DND-41 (cell line): ENCODE measurements around the gene RPGR.

ENCODE experiments used
- ATAC-seq: fragments of 200-7000 bp; cut with Tn5 transposase; 3 replicates; pipeline ENCODE4 v1.9.1; 2021; ENCODE audit warnings: low read depth; ENCODE audit not compliant: insufficient read depth
- DNase-seq: peaks from one replicate; pipeline ENCODE4 v3.0.0-alpha.2; 2020
- H2AFZ ChIP-seq: 2 replicates; pipeline ENCODE4 v1.6.0; 2012; ENCODE audit warnings: low read depth, low read length
- H3K27ac ChIP-seq: 2 replicates; pipeline ENCODE4 v1.5.1; 2012; ENCODE audit warnings: low read length, inconsistent platforms
- H3K27me3 ChIP-seq: fragments of 200-600 bp; sonication (generic); 2 replicates; pipeline ENCODE4 v1.6.0; 2012; ENCODE audit warnings: low read length, mild to moderate bottlenecking, inconsistent platforms; ENCODE audit not compliant: insufficient read depth, poor library complexity
- H3K36me3 ChIP-seq: 2 replicates; pipeline ENCODE4 v1.5.1; 2012; ENCODE audit warnings: low read length, inconsistent platforms; ENCODE audit not compliant: insufficient read depth
- H3K4me1 ChIP-seq: 2 replicates; pipeline ENCODE4 v1.5.1; 2012; ENCODE audit warnings: mild to moderate bottlenecking, low read length; ENCODE audit not compliant: insufficient read depth
- H3K4me2 ChIP-seq: 2 replicates; pipeline ENCODE4 v1.6.0; 2012; ENCODE audit warnings: mild to moderate bottlenecking, moderate library complexity, low read length, inconsistent platforms; ENCODE audit not compliant: insufficient read depth
- H3K4me3 ChIP-seq, 2 experiments: fragments of 200-600 bp in 1 of 2; shearing (Covaris generic) in 1 of 2; 2 replicates each; pipeline ENCODE4 v1.5.1; 2012 to 2016; ENCODE audit warnings: inconsistent platforms in 2 of 2, low read length in 2 of 2, mild to moderate bottlenecking in 2 of 2, low read depth in 1 of 2, moderate library complexity in 1 of 2
- H3K79me2 ChIP-seq: 2 replicates; pipeline ENCODE4 v1.6.0; 2012; ENCODE audit warnings: low read length, inconsistent platforms; ENCODE audit not compliant: insufficient read depth
- H3K9ac ChIP-seq: 2 replicates; pipeline ENCODE4 v1.6.0; 2012; ENCODE audit warnings: low read depth, mild to moderate bottlenecking, inconsistent platforms, low read length, moderate library complexity
- H3K9me3 ChIP-seq: 2 replicates; pipeline ENCODE4 v1.5.1; 2012; ENCODE audit warnings: low read length, moderate library complexity, mild to moderate bottlenecking, inconsistent platforms; ENCODE audit not compliant: insufficient read depth, severe bottlenecking
- H4K20me1 ChIP-seq: 2 replicates; pipeline ENCODE4 v1.6.0; 2012; ENCODE audit warnings: low read length; ENCODE audit not compliant: insufficient read depth
- EZH2 ChIP-seq: IDR thresholded peaks from 3 replicates; pipeline ENCODE4 v1.6.1; 2012; ENCODE audit warnings: borderline replicate concordance, low read depth, mild to moderate bottlenecking, moderate library complexity, low read length, inconsistent platforms; ENCODE audit not compliant: severe bottlenecking
- TF ChIP-seq, protein P1 (sequence below): IDR thresholded peaks from 2 replicates; pipeline ENCODE4 v1.5.1; 2012; ENCODE audit warnings: borderline replicate concordance, low read length, moderate library complexity, mild to moderate bottlenecking; ENCODE audit not compliant: poor library complexity, severe bottlenecking; ENCODE audit errors: extremely low read depth

Gene RPGR

DNA sequence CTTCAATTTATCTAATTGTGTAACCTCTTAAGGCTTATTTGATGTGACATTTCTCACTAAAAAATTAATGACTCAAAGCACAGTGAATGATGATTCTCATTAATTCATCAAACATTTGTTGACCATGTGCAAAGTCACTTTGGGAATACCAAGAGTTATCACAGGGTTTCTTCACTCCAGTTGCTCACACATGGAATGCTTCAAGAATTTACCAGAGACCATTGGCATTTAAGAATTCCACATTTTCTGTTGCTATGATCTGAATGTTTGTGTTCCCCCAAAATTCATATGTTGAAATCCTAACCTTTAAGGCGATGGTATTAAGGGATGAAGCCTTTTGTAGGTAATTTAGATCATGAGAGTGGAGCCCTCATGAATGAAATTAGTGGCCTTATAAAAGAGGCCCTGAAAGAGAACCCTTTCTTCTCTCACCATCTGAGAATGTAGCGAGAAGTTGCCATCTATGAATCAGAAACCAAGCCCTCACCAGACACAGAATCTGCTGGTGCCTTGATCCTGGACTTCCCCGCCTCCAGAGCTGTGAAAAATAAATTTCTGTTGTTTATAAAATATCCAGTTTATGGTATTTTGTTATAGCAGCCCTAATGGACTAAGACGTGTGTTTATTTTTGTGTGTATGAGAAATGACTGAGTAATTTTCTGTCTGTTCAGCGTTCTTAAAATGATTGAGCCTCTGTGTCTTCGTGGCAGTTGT, 90.3 kb downstream of the RPGR start:
- no peak overlapping the region for H3K9ac ChIP-seq
- H3K27ac ChIP-seq = no peak overlapping the region
- no peaks in the 10 kb centered on the region for H3K4me1 ChIP-seq
- DNase-seq = no peak
- H3K4me3 ChIP-seq = no peak overlapping the region
- no peaks in the 10 kb centered on the region for H3K9me3 ChIP-seq
- no peaks in the 10 kb centered on the region for H3K27me3 ChIP-seq
- no peak overlapping the region for H2AFZ ChIP-seq
- TF ChIP-seq, protein P1, sequence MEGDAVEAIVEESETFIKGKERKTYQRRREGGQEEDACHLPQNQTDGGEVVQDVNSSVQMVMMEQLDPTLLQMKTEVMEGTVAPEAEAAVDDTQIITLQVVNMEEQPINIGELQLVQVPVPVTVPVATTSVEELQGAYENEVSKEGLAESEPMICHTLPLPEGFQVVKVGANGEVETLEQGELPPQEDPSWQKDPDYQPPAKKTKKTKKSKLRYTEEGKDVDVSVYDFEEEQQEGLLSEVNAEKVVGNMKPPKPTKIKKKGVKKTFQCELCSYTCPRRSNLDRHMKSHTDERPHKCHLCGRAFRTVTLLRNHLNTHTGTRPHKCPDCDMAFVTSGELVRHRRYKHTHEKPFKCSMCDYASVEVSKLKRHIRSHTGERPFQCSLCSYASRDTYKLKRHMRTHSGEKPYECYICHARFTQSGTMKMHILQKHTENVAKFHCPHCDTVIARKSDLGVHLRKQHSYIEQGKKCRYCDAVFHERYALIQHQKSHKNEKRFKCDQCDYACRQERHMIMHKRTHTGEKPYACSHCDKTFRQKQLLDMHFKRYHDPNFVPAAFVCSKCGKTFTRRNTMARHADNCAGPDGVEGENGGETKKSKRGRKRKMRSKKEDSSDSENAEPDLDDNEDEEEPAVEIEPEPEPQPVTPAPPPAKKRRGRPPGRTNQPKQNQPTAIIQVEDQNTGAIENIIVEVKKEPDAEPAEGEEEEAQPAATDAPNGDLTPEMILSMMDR = no peak
- TF ChIP-seq EZH2 = no peak
- H3K36me3 ChIP-seq = no peaks in the 10 kb centered on the region
- no peaks in the 10 kb centered on the region for H4K20me1 ChIP-seq
- no peaks in the 10 kb centered on the region for H3K79me2 ChIP-seq
- H3K4me2 ChIP-seq = no peak overlapping the region
- ATAC-seq = no peak

DNA sequence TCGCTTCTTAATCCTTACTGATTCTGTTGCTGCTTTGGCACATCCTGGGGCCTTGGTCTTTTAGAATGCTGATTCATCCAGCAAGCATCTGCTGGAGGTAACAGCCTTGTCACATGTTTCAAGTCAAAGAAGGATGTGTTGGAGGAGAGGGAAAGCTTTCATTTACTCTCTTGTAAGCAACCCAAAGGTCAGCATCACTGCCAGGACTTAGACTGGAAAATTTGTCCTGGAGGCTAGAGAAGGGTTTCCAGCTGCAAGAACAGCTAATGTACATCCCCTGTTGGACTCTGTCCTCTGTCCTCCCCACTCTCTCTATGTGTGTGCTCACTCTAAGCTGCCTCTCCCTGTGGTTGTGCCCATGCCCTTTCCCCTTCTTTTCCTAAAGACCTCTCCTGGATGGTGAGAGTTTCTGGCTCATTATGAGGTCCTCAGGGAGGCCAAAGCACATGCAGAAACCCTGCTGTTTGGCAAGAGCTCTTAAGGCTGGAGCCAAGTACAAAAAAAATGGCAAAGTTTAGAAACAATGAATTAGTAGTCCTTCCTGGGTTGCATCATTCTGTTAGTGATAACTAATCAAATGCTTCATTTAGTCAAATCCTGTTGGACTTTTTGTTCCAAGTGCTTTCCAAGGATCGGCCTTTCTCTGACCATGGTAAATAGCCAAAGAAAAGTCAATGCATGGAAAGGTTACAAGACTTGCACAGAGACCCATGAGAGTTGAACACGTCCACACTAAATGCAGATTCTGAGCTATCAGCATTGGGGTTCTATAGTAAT, 93.2 kb downstream of the RPGR start:
- Histone ChIP-seq H3K36me3 (no peaks in the 10 kb centered on the region), H3K79me2 (no peaks in the 10 kb centered on the region), H3K4me3 (no peak overlapping the region), H3K27me3 (no peaks in the 10 kb centered on the region), H2AFZ (no peak overlapping the region), H3K9ac (no peak overlapping the region), H3K27ac (no peak overlapping the region), H3K9me3 (no peaks in the 10 kb centered on the region), H3K4me2 (no peak overlapping the region), H3K4me1 (no peaks in the 10 kb centered on the region), H4K20me1 (no peaks in the 10 kb centered on the region)
- TF ChIP-seq EZH2 = no peak
- TF ChIP-seq, protein P1 = no peak
- ATAC-seq = no peak
- DNase-seq = no peak

DNA sequence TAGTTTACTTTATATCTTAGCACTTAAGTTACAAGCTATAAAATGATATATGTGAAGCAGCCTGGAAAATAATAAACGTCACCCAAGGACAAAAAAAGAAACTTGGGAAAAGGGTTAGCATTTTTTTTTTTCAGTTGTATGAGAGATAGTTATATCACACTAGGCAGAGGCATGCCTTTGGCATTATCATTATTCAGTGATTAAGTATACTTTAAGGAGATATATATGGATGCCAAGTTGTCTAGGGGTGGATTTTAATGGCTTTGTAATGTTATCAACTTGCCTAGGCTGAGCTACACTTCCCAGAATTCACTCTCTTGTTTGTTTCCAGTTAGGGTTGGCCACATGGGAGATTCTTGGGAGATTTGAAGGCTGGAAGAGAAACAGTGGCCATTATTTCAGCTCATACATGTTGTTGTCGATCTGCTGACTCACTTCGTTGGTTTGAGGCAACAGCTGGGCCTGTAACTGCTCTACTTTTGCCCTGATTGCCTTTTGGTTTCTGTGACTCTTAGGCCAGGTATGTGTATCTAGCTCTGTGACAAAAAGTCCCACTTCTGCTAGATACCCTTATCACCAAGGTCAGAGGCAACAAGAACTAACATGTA, 95.1 kb downstream of the RPGR start:
- Histone ChIP-seq H3K9ac (no peak overlapping the region), H3K27ac (no peak overlapping the region), H3K9me3 (no peaks in the 10 kb centered on the region), H4K20me1 (no peaks in the 10 kb centered on the region), H3K36me3 (no peaks in the 10 kb centered on the region), H2AFZ (no peak overlapping the region), H3K4me2 (no peak overlapping the region), H3K27me3 (no peaks in the 10 kb centered on the region), H3K4me3 (no peak overlapping the region), H3K4me1 (no peaks in the 10 kb centered on the region), H3K79me2 (no peaks in the 10 kb centered on the region)
- ATAC-seq (no peak), DNase-seq (no peak)
- TF ChIP-seq, protein P1 = no peak
- TF ChIP-seq EZH2 = no peak
